Endothelial cell (in vitro differentiated cells): ENCODE results near the gene GOLM1. TPM values are rescaled to one million over a fixed set of nuclear protein-coding genes. Genes with fewer than 3 reads are reported as not detected.

Experiments
- DNase-seq: peaks from one replicate; pipeline ENCODE4 v3.0.0; 2021; ENCODE audit warnings: low spot score
- H3K27ac Mint-ChIP-seq: one replicate; pipeline ENCODE4 v1.8.0; 2021; ENCODE audit warnings: mixed read lengths, inconsistent platforms; ENCODE audit not compliant: unreplicated experiment
- H3K27me3 Mint-ChIP-seq: one replicate; pipeline ENCODE4 v1.8.0; 2021; ENCODE audit warnings: mild to moderate bottlenecking, moderate library complexity, mixed read lengths, inconsistent platforms; ENCODE audit not compliant: unreplicated experiment
- H3K36me3 Mint-ChIP-seq: one replicate; pipeline ENCODE4 v1.8.0; 2021; ENCODE audit warnings: mild to moderate bottlenecking, low read depth, mixed read lengths, inconsistent platforms; ENCODE audit not compliant: unreplicated experiment
- H3K4me1 Mint-ChIP-seq: one replicate; pipeline ENCODE4 v1.8.0; 2021; ENCODE audit warnings: mild to moderate bottlenecking, mixed read lengths, inconsistent platforms; ENCODE audit not compliant: unreplicated experiment
- H3K4me3 Mint-ChIP-seq: one replicate; pipeline ENCODE4 v1.8.0; 2021; ENCODE audit warnings: mild to moderate bottlenecking, mixed read lengths, inconsistent platforms; ENCODE audit not compliant: unreplicated experiment
- H3K9me3 Mint-ChIP-seq: one replicate; pipeline ENCODE4 v1.8.0; 2021; ENCODE audit warnings: mixed read lengths, inconsistent platforms; ENCODE audit not compliant: unreplicated experiment
- total RNA-seq: library from RNA; stranded (reverse); fragmentation: NEBNext Ultra II Directional; extraction: Animal tissue kit (Norgen Biotek cat#: 25700); gene quantifications from one replicate; pipeline ENCODE4 v1.2.1, GENCODE V29; 2021; ENCODE audit not compliant: unreplicated experiment
- TF ChIP-seq, protein P1 (sequence below): fragments of 200-600 bp; sonication (generic); IDR thresholded peaks from one replicate; pipeline ENCODE4 v1.5.0; 2021; ENCODE audit warnings: antibody characterized with exemption; ENCODE audit not compliant: unreplicated experiment

The GOLM1 gene
- total RNA-seq, 1 donor from 2014 or later, result 87.5 TPM

GRCh38 chr9:86097510-86098224 is 1.7 kb downstream of the GOLM1 start:
- Mint-ChIP-seq H3K27me3 (peaks cover 1% of the 10 kb centered on the region), H3K36me3 (no peaks in the 10 kb centered on the region), H3K9me3 (no peaks in the 10 kb centered on the region), H3K4me1 (peaks cover 14% of the 10 kb centered on the region), H3K4me3 (peak overlapping the region; percentile 62), H3K27ac (no peak overlapping the region)
- TF ChIP-seq, protein P1, sequence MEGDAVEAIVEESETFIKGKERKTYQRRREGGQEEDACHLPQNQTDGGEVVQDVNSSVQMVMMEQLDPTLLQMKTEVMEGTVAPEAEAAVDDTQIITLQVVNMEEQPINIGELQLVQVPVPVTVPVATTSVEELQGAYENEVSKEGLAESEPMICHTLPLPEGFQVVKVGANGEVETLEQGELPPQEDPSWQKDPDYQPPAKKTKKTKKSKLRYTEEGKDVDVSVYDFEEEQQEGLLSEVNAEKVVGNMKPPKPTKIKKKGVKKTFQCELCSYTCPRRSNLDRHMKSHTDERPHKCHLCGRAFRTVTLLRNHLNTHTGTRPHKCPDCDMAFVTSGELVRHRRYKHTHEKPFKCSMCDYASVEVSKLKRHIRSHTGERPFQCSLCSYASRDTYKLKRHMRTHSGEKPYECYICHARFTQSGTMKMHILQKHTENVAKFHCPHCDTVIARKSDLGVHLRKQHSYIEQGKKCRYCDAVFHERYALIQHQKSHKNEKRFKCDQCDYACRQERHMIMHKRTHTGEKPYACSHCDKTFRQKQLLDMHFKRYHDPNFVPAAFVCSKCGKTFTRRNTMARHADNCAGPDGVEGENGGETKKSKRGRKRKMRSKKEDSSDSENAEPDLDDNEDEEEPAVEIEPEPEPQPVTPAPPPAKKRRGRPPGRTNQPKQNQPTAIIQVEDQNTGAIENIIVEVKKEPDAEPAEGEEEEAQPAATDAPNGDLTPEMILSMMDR, result no peak
- no peak for DNase-seq

DNA sequence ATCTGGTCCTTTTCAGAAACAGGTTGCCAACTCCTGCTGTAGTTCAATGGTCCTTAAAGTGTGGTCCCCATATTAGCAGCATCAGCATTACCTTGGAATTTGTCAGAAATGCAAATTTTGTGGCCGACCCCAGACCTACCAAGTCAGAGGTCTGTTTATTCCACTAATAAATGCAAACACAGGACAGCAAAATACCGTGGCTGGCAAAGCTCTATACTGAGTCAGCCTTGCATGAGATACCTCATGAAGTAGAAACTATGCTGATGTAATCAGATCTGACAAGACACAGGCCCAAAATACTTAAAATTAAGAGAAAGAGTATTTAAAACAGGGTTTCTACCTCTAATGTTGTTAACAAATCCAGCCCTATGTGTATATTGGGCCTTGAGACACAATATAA is 3.0 kb downstream of the GOLM1 start:
- Mint-ChIP-seq H3K4me1 (peaks cover 14% of the 10 kb centered on the region), H3K27ac (no peak overlapping the region), H3K4me3 (no peak overlapping the region), H3K27me3 (peaks cover 3% of the 10 kb centered on the region), H3K9me3 (no peaks in the 10 kb centered on the region), H3K36me3 (no peaks in the 10 kb centered on the region)
- DNase-seq, result no peak
- TF ChIP-seq, protein P1, result no peak

- Mint-ChIP-seq H3K9me3 (no peaks in the 10 kb centered on the region), H3K36me3 (peaks cover 6% of the 10 kb centered on the region), H3K4me3 (no peak overlapping the region), H3K4me1 (peaks cover 10% of the 10 kb centered on the region), H3K27ac (no peak overlapping the region), H3K27me3 (peaks cover 3% of the 10 kb centered on the region)
- TF ChIP-seq, protein P1, result no peak
- no peak for DNase-seq
Observed at GRCh38 chr9:86093788-86094555, 5.4 kb downstream of the GOLM1 start.

DNA sequence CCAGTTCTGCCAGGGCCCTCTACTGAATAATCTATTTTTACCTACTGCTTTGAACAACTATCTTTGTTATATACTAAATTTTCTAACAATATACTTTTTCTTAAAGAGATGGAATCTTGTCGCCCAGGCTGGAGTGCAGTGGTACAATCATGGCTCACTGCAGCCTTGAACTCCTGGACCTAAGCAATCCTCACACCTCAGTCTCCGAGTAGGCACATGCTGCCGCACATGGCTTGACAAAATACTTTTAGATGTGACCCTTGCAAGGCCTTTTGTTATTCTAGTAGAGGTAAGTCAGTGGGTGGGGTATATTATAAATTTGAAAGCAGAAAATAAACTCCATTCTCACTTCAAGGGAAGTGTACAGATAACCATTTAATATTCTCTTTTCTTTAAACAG is 7.9 kb downstream of the GOLM1 start:
- H3K27me3 Mint-ChIP-seq, result peaks cover 5% of the 10 kb centered on the region
- DNase-seq, result no peak
- H3K9me3 Mint-ChIP-seq, result no peaks in the 10 kb centered on the region
- TF ChIP-seq, protein P1, result no peak
- H3K4me1 Mint-ChIP-seq, result no peaks in the 10 kb centered on the region
- no peak overlapping the region for H3K4me3 Mint-ChIP-seq
- H3K36me3 Mint-ChIP-seq, result peaks cover 9% of the 10 kb centered on the region
- H3K27ac Mint-ChIP-seq, result no peak overlapping the region

GRCh38 chr9:86082870-86083269 is 16.5 kb downstream of the GOLM1 start:
- Mint-ChIP-seq H3K4me3 (no peak overlapping the region), H3K4me1 (no peaks in the 10 kb centered on the region), H3K36me3 (peaks cover 9% of the 10 kb centered on the region), H3K27ac (no peak overlapping the region), H3K9me3 (no peaks in the 10 kb centered on the region), H3K27me3 (peaks cover 2% of the 10 kb centered on the region)
- TF ChIP-seq, protein P1, result no peak
- DNase-seq, result no peak
